K562 (cell line): Measurements from ENCODE around the gene AP2S1. TPM values are rescaled to one million over a fixed set of nuclear protein-coding genes. Genes with fewer than 3 reads are reported as not detected.

Experiments
- CHD7 ChIP-seq: fragments of 200-600 bp; sonication (generic); IDR thresholded peaks from one replicate; pipeline ENCODE4 v1.6.1; 2012; ENCODE audit warnings: mild to moderate bottlenecking, low read depth, low read length, inconsistent platforms
- FUS ChIP-seq: fragments of 200-400 bp; formaldehyde crosslinking; optimal IDR thresholded peaks from 2 replicates; pipeline ENCODE3; 2017; ENCODE audit warnings: low read depth, low read length
- NR2C2 ChIP-seq, 2 experiments: fragments of 200-800 bp in 1 of 2; sonication (Bioruptor generic) in 1 of 2; sonication (generic) in 1 of 2; formaldehyde crosslinking in 1 of 2; IDR thresholded peaks; 2 replicates each; pipeline versions ENCODE4 v1.6.1 to v1.8.0; 2016 to 2022; ENCODE audit warnings: mild to moderate bottlenecking in 1 of 2, missing compliant biosample characterization in 1 of 2, missing genetic modification characterization in 1 of 2, missing genetic modification reagents in 1 of 2
- PBX2 ChIP-seq, 2 experiments: IDR thresholded peaks in 1 of 2; conservative IDR thresholded peaks in 1 of 2; 2 replicates each; pipeline ENCODE4 v1.6.1; 2016; ENCODE audit warnings: low read depth in 2 of 2, mild to moderate bottlenecking in 1 of 2, missing compliant biosample characterization in 1 of 2, missing genetic modification characterization in 1 of 2, moderate library complexity in 1 of 2
- POLR3A ChIP-seq: IDR thresholded peaks from 2 replicates; pipeline ENCODE4 v1.6.1; 2011; ENCODE audit warnings: borderline replicate concordance, mild to moderate bottlenecking, moderate library complexity; ENCODE audit not compliant: insufficient read length, insufficient read depth; ENCODE audit errors: extremely low read depth
- TOE1 ChIP-seq, 2 experiments: fragments of 450-650 bp in 1 of 2; sonication (generic) in 1 of 2; formaldehyde crosslinking in 1 of 2; IDR thresholded peaks; 2 replicates each; pipeline versions ENCODE4 v1.7.1 to v1.8.0; 2016 to 2022; ENCODE audit warnings: borderline replicate concordance in 2 of 2, mild to moderate bottlenecking in 2 of 2, antibody characterized with exemption in 1 of 2, inconsistent platforms in 1 of 2, low read depth in 1 of 2, missing genetic modification reagents in 1 of 2, moderate library complexity in 1 of 2
- ZBTB33 ChIP-seq: sonication (generic); formaldehyde crosslinking; IDR thresholded peaks from 2 replicates; pipeline ENCODE4 v1.8.1; 2023; ENCODE audit warnings: mild to moderate bottlenecking, missing genetic modification reagents
- polyA plus RNA-seq, 8 experiments: library from polyadenylated mRNA; depleted of rRNA in 4 of 8; stranded (reverse) in 5 of 8; unstranded in 3 of 8; fragments of >200 nt; fragmentation: Nextera tagmentation in 2 of 8; fragmentation: Illumina TruSeq in 1 of 8; extraction: Ambion mirVana in 2 of 8; extraction: Trizol in 1 of 8; gene quantifications; 2 replicates each; pipeline versions ENCODE4 v1.2.1 to v1.2.3, GENCODE V29; 2011 to 2014; ENCODE audit warnings: inconsistent platforms in 1 of 8, missing spikeins in 1 of 8
- total RNA-seq, 7 experiments: library from RNA; depleted of rRNA in 6 of 7; stranded (reverse); fragments of >200 nt in 6 of 7; fragmentation: Illumina TruSeq in 2 of 7; extraction: Trizol in 2 of 7; gene quantifications; 2 replicates each; pipeline versions ENCODE4 v1.2.1 to v1.2.3, GENCODE V29; 2011 to 2021; ENCODE audit warnings: low replicate concordance in 1 of 7

Gene AP2S1
- total and polyA plus RNA-seq, 9 of the 15 experiments (the other 6 are each of a cell fraction or from before 2014, with no cell fraction given): 32.4 to 294 (median 136) TPM

GRCh38 chr19:46890423-46891170, 40.0 kb upstream of the AP2S1 start (continued):
- no peak for TF ChIP-seq CHD7
- TF ChIP-seq FUS: no peak
- TF ChIP-seq NR2C2 (CRISPR knock-in tag; IDR thresholded peaks at IDR 0.05): no peak
- no peak for TF ChIP-seq NR2C2 (tag; IDR thresholded peaks at IDR 0.05)
- no peak for TF ChIP-seq POLR3A
- TF ChIP-seq PBX2 (CRISPR knock-in tag; IDR thresholded peaks at IDR 0.05; ENCODE audit: low read depth): no peak
- TF ChIP-seq PBX2 (tag; conservative IDR thresholded peaks at IDR 0.05; ENCODE audit: low read depth): no peak
- TF ChIP-seq ZBTB33 (CRISPR knock-in tag): no peak
- TF ChIP-seq TOE1 (IDR thresholded peaks at IDR 0.05; ENCODE audit: borderline replicate concordance): no peak
- no peak for TF ChIP-seq TOE1 (CRISPR knock-in tag; IDR thresholded peaks at IDR 0.05; ENCODE audit: borderline replicate concordance, low read depth)
